ENCODE data around the gene MAP3K7.

DNA sequence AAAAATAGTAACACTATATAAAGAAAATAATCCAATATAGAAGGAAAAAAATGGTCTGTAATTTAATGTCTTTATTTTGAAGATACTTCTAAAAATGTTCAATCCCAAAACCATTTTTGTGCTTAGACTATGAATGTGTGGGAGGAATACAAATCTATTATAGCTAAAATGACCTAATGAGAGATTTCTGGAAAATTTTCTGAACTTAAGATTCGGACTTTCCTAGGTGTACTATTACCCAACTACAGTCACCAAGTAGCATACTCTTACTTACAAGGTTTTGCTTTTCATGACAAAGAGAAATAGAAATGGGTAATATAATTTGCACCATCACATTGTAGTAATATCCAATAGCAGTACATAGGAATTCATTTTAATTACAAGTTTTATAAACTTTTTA lies 29.9 kb downstream of the MAP3K7 start:
- TF ChIP-seq POLR2A (IDR thresholded peaks at IDR 0.05; ENCODE audit: low read length) = no peak
- no peak for TF ChIP-seq GATA1 (IDR thresholded peaks at IDR 0.05; ENCODE audit: low read depth, low read length)
